ENCODE data around the gene PIEZO1.

The PIEZO1 gene

DNA sequence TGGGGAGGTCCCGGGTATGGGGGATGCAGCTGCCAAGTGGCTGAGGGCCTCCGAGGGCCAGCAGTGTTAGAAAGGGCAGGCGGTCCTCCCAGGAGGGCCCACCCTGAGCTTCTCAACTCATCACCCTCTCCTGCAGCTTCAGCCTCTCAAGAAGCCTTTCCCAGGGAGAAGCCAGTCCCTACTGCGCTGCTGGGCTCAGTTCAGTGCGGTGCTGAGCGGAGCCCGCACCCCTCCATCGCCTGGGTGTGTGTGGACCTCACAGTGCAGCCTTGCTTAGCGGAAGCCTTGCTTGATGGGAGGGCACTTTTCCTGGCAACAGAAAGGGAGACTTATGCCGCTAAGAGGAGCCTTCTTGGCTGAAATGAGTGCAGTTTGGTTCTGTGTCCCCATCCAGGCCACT lies 30.2 kb upstream of the PIEZO1 start:
- no peak for DNase-seq (ENCODE audit: low read depth)
- no peak overlapping the region for H3K4me3 ChIP-seq (ENCODE audit: low read depth, low read length)
- TF ChIP-seq CTCF (IDR thresholded peaks at IDR 0.05; ENCODE audit: low read depth, low read length): no peak
- no peak for TF ChIP-seq POLR2A (IDR thresholded peaks at IDR 0.05; ENCODE audit: extremely low read depth, insufficient read length)
- TF ChIP-seq, protein P1, sequence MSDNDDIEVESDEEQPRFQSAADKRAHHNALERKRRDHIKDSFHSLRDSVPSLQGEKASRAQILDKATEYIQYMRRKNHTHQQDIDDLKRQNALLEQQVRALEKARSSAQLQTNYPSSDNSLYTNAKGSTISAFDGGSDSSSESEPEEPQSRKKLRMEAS (IDR thresholded peaks at IDR 0.05; ENCODE audit: low read depth, low read length): no peak

DNA sequence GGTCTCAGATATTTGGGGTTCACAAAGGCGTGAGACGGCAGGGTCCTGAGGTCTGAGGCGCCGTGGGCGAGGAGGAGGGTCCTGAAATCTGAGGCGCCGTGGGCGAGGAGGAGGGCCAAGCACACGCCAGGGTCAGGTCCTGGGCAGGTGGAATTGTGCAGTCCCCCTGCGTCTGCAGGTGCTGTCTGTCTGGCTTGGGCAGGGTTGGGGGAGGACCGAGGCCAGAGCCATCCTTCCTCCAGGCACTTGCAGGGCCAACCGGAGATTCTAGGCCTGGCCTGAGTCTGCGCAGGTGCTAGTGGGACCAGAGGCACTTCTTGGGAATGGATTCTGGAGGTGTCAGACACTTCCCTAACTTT lies 29.1 kb upstream of the PIEZO1 start:
- DNase-seq (ENCODE audit: low read depth): no peak
- no peak overlapping the region for H3K4me3 ChIP-seq (ENCODE audit: low read depth, low read length)
- TF ChIP-seq POLR2A (IDR thresholded peaks at IDR 0.05; ENCODE audit: extremely low read depth, insufficient read length): no peak
- TF ChIP-seq MYC (IDR thresholded peaks at IDR 0.05; ENCODE audit: low read depth, low read length): no peak
- TF ChIP-seq CTCF (IDR thresholded peaks at IDR 0.05; ENCODE audit: low read depth, low read length): no peak
- TF ChIP-seq, protein P1 (IDR thresholded peaks at IDR 0.05; ENCODE audit: low read depth, low read length): no peak

DNA sequence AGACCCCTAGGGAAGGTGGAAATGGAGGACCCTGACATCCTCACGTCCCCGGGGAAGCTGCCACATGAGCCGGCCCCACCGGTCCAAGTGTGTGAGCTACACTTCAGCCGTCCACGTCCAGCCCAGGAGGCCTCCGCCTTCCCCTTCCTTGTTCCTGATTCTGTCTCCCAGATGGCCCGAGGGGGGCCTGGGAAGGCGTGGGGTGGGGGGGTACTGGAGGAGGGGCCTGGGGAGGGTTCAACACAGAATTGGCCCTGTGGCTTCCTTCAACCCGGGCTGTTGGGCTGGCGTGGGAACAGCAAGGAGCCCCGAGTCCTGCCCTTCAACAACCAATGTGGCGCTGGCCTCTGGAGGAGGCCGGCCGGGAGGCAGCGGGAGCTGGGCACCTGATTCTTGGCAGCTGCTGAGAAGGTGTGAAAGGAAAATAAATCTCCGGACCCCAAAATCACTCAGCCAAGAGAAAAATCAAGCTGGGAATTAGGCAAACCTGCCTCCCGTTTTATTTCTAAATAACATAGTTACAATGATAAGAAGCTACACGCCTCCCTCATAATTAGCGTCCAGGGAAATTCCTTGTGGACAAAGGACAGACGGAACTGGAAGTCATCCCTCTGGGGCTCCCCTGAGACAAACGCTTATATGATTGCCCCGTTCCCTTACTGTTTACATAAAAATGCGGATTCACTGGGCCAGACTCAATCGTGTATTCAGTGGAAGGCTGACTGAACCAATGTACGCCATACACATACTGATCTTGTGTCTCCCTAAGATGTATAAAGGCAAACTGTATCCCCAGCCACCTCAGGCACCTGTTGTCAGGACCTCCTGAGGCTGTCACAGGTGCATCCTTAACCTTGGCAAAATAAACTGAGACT lies 28.5 kb upstream of the PIEZO1 start:
- no peak for DNase-seq (ENCODE audit: low read depth)
- no peak overlapping the region for H3K4me3 ChIP-seq (ENCODE audit: low read depth, low read length)
- TF ChIP-seq CTCF (IDR thresholded peaks at IDR 0.05; ENCODE audit: low read depth, low read length) (no peak), MYC (IDR thresholded peaks at IDR 0.05; ENCODE audit: low read depth, low read length) (no peak), POLR2A (IDR thresholded peaks at IDR 0.05; ENCODE audit: extremely low read depth, insufficient read length) (no peak)
- TF ChIP-seq, protein P1 (IDR thresholded peaks at IDR 0.05; ENCODE audit: low read depth, low read length): no peak

DNA sequence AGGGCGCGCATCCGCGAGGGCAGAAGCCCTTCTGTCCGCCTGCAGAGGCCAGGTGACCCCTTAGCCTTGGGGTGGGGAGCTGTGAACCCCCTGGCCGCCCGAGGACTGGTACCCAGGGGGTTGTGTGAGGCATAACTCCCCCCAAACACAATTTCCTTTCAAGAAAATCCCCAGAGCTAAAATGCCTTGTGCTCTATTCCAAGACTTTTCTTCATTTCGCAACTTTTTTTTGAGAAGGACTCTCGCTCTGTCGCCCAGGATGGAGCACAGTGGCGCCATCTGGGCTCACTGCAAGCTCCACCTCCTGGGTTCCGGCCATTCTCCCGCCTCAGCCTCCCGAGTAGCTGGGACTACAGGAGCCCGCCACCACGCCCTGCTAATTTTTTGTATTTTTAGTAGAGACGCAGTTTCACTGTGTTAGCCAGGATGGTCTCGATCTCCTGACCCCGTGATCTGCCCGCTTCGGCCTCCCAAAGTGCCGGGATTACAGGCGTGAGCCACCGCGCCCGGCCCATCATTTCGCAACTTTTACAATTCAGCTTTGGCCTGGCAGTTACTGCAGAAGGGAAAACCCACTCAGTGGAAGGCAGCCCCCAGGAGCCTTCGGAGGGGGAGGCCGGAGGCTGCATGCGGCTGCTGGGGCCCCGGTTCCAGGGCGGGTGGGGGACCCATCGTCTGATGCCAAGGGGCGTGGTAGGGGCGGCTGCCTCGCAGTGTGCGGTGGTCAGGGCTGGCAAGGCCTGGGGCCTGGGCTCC lies 27.7 kb upstream of the PIEZO1 start:
- peak; percentile 88 for DNase-seq (ENCODE audit: low read depth)
- peak overlapping the region; percentile 86 for H3K4me3 ChIP-seq (ENCODE audit: low read depth, low read length)

More for the DNA sequence above, 27.7 kb upstream of the PIEZO1 start:
- TF ChIP-seq, protein P1 (IDR thresholded peaks at IDR 0.05; ENCODE audit: low read depth, low read length): peak; percentile 67; the same call in 1 of the 2 replicates
- TF ChIP-seq MYC (IDR thresholded peaks at IDR 0.05; ENCODE audit: low read depth, low read length) (peak; percentile 40; the same call in 1 of the 2 replicates), CTCF (IDR thresholded peaks at IDR 0.05; ENCODE audit: low read depth, low read length) (peak; percentile 32), POLR2A (IDR thresholded peaks at IDR 0.05; ENCODE audit: extremely low read depth, insufficient read length) (no peak)
